ENCODE measurements around the gene JKAMP.
"Not testable (repeated sequence)": the region's sequence is repeated elsewhere in the genome, so short reads cannot be mapped to it uniquely, and the experiment has no call there.

The JKAMP gene

GRCh38 chr14:59483819-59484638 is at the start of gene JKAMP, which contains the start of gene L3HYPDH:
JKAMP (plus strand) TSS chr14:59484517; CDS start chr14:59484590, 73 bp downstream.
L3HYPDH (minus strand) TSS chr14:59484408; CDS start chr14:59484316, 92 bp downstream.
- H3K9me3 Mint-ChIP-seq, result no peaks in the 10 kb centered on the region
- peaks cover 51% of the 10 kb centered on the region for H3K36me3 Mint-ChIP-seq (ENCODE audit: low read depth)
- H3K27me3 Mint-ChIP-seq, result no peaks in the 10 kb centered on the region
- peak within 1 kb of the TSS; percentile 91 for H3K4me3 Mint-ChIP-seq
- peak within 1 kb of the TSS; percentile 92 for H3K27ac Mint-ChIP-seq
- DNase-seq, result peak; percentile 98
- peaks cover 60% of the 10 kb centered on the region for H3K4me1 Mint-ChIP-seq (ENCODE audit: low read depth)

DNA sequence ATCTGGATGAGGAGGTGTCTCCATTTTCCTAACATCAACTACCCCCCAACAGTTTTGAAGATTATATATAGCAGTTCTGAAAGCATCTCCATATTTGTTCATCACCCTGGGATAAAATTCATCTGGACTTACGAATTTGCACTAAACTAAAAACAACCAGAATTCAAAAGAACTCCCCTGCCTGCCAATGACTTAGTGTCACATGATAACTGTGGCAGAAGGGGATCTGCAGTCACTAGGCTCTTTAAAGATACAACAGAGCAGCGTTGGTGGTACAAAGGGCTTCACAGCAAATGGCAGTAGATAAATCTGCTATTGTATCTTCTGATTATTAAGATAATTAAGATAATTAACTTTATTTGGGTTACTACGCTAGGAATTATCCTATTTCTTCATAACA is 49.2 kb upstream of the JKAMP start:
- no peaks in the 10 kb centered on the region for H3K36me3 Mint-ChIP-seq (ENCODE audit: low read depth)
- H3K27me3 Mint-ChIP-seq, result no peaks in the 10 kb centered on the region
- H3K27ac Mint-ChIP-seq, result no peak overlapping the region
- H3K9me3 Mint-ChIP-seq, result no peaks in the 10 kb centered on the region
- DNase-seq, result no peak
- H3K4me3 Mint-ChIP-seq, result no peak overlapping the region
- no peaks in the 10 kb centered on the region for H3K4me1 Mint-ChIP-seq (ENCODE audit: low read depth)

GRCh38 chr14:59435987-59436386 is 48.3 kb upstream of the JKAMP start:
- H3K9me3 Mint-ChIP-seq, result no peaks in the 10 kb centered on the region
- H3K4me1 Mint-ChIP-seq (ENCODE audit: low read depth), result no peaks in the 10 kb centered on the region
- no peak for DNase-seq
- H3K4me3 Mint-ChIP-seq, result no peak overlapping the region
- H3K36me3 Mint-ChIP-seq (ENCODE audit: low read depth), result no peaks in the 10 kb centered on the region
- H3K27me3 Mint-ChIP-seq, result no peaks in the 10 kb centered on the region
- no peak overlapping the region for H3K27ac Mint-ChIP-seq

DNA sequence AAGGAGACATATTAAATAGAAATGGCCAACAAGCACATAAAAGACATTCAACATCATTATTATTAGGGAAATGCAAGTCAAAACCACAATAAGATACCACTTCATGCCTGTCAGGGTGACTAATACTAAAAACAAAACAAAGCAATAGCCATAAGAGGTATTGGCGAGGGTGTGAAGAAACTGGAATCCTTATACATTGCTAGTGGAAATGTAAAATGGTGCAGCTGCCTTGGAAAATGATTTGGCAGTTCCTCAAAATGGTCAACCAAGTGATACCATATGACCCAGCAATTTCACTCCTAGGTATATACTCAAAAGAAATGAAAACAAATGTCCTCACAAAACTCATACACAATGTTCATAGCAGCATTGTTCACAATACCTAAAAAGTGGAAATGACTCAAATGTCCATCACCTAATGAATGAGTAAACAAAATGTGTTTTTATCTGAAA is 46.1 kb upstream of the JKAMP start:
- DNase-seq, result no peak
- H3K4me1 Mint-ChIP-seq (ENCODE audit: low read depth), result no peaks in the 10 kb centered on the region

DNA sequence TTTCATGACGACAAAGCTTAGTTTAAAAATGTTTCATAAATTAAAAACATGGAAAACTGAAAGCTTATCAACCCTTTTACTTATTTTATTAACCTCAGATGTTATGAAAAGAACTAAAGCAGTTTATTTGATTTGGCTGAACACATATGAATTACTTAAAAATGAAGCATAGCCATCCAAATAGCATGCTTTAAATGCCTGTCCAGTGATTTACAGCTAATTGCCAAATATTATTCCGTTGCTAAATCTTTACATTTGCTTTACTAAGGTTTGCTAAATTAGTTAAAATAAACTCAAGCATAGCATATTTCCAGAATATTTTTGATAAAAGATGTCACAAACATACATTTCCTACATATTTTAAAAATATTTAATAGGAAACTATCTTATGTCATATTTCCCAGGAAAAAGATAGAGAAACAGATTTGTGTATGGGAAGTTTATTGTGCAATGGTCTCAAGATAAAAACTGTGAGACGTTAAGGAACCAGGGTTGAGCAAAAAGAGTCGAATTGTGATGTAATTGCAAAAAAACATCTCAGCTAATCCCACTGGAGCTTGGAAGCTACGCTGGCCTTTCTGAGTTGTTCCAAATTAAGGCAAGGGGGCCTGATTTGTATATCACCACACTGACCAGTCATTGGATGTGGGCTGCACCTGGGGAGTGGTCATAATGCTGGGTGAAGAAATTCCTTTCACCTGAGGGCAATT is 44.9 kb upstream of the JKAMP start:
- no peaks in the 10 kb centered on the region for H3K4me1 Mint-ChIP-seq (ENCODE audit: low read depth)
- H3K4me3 Mint-ChIP-seq, result no peak overlapping the region
- H3K27ac Mint-ChIP-seq, result no peak overlapping the region
- H3K27me3 Mint-ChIP-seq, result no peaks in the 10 kb centered on the region
- no peak for DNase-seq
- no peaks in the 10 kb centered on the region for H3K9me3 Mint-ChIP-seq
- H3K36me3 Mint-ChIP-seq (ENCODE audit: low read depth), result no peaks in the 10 kb centered on the region

More for the DNA sequence above, 46.1 kb upstream of the JKAMP start:
- H3K36me3 Mint-ChIP-seq (ENCODE audit: low read depth), result no peaks in the 10 kb centered on the region
- no peak overlapping the region for H3K4me3 Mint-ChIP-seq
- no peaks in the 10 kb centered on the region for H3K27me3 Mint-ChIP-seq
- no peaks in the 10 kb centered on the region for H3K9me3 Mint-ChIP-seq
- H3K27ac Mint-ChIP-seq, result no peak overlapping the region

GRCh38 chr14:59448673-59449072 is 35.6 kb upstream of the JKAMP start:
- H3K4me1 Mint-ChIP-seq (ENCODE audit: low read depth); H3K27me3 Mint-ChIP-seq; H3K27ac Mint-ChIP-seq; H3K4me3 Mint-ChIP-seq; H3K36me3 Mint-ChIP-seq (ENCODE audit: low read depth); DNase-seq; H3K9me3 Mint-ChIP-seq: not testable (repeated sequence)

DNA sequence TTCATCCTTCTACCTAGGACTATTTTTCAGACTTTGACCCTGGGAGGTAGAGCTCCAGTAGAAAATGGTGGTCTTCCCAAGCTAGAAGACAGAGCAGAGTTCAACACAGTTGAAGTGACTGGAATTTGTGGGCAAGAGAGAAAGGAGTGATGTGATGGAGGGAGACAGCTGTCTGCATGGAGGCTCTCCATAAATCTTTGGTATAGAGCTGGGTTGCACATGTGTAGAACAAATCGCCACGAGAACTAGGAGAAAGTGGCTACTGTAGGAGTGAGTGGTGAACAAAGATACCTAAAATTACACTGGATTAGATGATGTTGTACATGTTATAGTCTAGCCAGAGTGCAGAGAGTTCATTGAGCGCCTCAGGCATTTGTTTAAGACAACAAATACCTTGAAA is 33.6 kb upstream of the JKAMP start:
- DNase-seq, result no peak
- H3K4me3 Mint-ChIP-seq, result no peak overlapping the region
- no peak overlapping the region for H3K27ac Mint-ChIP-seq
- H3K36me3 Mint-ChIP-seq (ENCODE audit: low read depth), result peaks cover 7% of the 10 kb centered on the region
- no peaks in the 10 kb centered on the region for H3K9me3 Mint-ChIP-seq
- H3K4me1 Mint-ChIP-seq (ENCODE audit: low read depth), result no peaks in the 10 kb centered on the region
- no peaks in the 10 kb centered on the region for H3K27me3 Mint-ChIP-seq

DNA sequence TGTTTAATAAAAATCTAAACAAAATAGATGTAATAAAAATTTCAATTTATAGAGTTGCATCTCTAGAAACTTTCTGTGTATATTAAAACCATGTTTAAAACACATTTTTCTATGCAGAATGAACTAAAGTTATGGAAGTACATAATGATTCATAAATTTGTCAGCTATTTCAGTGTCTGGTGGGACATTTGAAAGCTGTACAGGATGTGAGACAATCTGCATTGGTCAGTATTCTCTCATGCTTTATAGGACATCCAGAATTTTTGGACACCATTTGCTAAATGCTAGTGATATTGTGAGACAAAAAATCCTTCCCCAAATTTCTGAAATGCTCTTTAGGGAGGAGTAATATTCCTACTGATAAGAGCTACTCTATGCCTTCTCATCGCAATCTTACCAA is 32.5 kb upstream of the JKAMP start:
- H3K4me3 Mint-ChIP-seq, result no peak overlapping the region
- DNase-seq, result no peak
- no peaks in the 10 kb centered on the region for H3K27me3 Mint-ChIP-seq
- no peak overlapping the region for H3K27ac Mint-ChIP-seq
- peaks cover 15% of the 10 kb centered on the region for H3K36me3 Mint-ChIP-seq (ENCODE audit: low read depth)
- H3K9me3 Mint-ChIP-seq, result no peaks in the 10 kb centered on the region
- H3K4me1 Mint-ChIP-seq (ENCODE audit: low read depth), result no peaks in the 10 kb centered on the region

DNA sequence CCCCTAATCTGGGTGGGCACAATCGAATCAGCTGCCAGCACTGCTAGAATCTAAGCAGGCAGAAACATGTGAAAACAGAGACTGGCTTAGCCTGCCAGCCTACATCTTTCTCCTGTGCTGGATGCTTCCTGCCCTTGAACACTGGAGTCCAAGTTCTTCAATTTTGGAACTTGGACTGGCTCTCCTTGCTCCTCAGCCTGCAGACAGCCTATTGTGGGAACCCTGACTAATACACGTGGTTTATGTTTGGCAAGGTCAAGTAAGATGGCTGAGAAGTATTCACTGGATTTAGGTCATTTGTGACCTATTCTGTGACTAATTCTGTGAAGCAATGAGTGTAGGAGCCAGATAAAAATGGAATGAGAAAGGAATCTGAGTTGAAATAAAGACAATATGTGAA is 30.2 kb upstream of the JKAMP start:
- peaks cover 27% of the 10 kb centered on the region for H3K36me3 Mint-ChIP-seq (ENCODE audit: low read depth)
- H3K27me3 Mint-ChIP-seq, result no peaks in the 10 kb centered on the region
- DNase-seq, result no peak
- H3K4me3 Mint-ChIP-seq, result no peak overlapping the region
- H3K27ac Mint-ChIP-seq, result no peak overlapping the region
- H3K9me3 Mint-ChIP-seq, result no peaks in the 10 kb centered on the region
- no peaks in the 10 kb centered on the region for H3K4me1 Mint-ChIP-seq (ENCODE audit: low read depth)

DNA sequence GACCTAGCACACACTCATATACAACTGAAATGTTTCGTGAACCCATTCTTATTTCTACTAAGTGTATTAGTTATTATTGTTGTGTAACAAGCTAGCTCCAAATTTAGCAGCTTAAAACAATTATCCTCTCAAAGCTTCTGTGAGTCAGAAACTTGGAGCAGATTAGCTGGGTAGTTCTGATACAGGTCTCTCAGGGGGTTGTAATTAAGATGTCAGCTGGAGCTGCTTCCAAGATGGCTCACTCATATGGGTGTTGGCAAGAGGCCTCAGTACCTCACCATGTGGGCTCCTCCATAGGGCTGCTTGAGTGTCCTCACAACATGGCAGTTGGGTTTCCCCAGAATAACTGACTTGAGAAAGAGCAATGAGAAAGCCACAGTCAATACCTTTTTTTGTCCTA is 28.9 kb upstream of the JKAMP start:
- H3K9me3 Mint-ChIP-seq, result no peaks in the 10 kb centered on the region
- no peak overlapping the region for H3K4me3 Mint-ChIP-seq
- no peak for DNase-seq
- H3K27me3 Mint-ChIP-seq, result no peaks in the 10 kb centered on the region
- H3K4me1 Mint-ChIP-seq (ENCODE audit: low read depth), result no peaks in the 10 kb centered on the region
- H3K36me3 Mint-ChIP-seq (ENCODE audit: low read depth), result peaks cover 33% of the 10 kb centered on the region
- H3K27ac Mint-ChIP-seq, result no peak overlapping the region

- no peak overlapping the region for H3K4me3 Mint-ChIP-seq
Measured at GRCh38 chr14:59458486-59458885, 25.8 kb upstream of the JKAMP start.

DNA sequence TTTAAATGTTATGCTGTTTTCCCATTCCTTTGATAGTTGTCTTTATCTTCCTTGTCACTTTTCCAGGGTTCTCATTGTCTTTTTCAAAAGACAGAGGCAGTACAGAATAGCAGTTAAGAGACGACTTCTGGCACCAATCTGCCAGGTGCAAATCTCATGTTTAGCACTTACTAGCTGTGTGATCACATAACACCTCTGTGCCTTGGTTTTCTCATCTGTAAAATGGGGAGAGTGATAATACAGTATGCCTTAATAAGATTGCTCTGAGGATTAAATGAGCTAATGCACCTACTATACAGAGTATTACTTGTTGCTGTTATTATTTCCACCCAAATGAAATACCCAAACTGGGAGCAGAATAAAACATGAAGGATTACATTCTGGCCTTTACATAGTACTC is 23.9 kb upstream of the JKAMP start:
- DNase-seq, result no peak
- no peaks in the 10 kb centered on the region for H3K9me3 Mint-ChIP-seq
- no peaks in the 10 kb centered on the region for H3K27me3 Mint-ChIP-seq
- H3K4me3 Mint-ChIP-seq, result no peak overlapping the region
- no peak overlapping the region for H3K27ac Mint-ChIP-seq
- peaks cover 29% of the 10 kb centered on the region for H3K36me3 Mint-ChIP-seq (ENCODE audit: low read depth)
- H3K4me1 Mint-ChIP-seq (ENCODE audit: low read depth), result peaks cover 13% of the 10 kb centered on the region

More at GRCh38 chr14:59458486-59458885, 25.8 kb upstream of the JKAMP start:
- H3K27me3 Mint-ChIP-seq, result no peaks in the 10 kb centered on the region
- DNase-seq, result no peak
- H3K27ac Mint-ChIP-seq, result no peak overlapping the region
- peaks cover 2% of the 10 kb centered on the region for H3K4me1 Mint-ChIP-seq (ENCODE audit: low read depth)
- peaks cover 33% of the 10 kb centered on the region for H3K36me3 Mint-ChIP-seq (ENCODE audit: low read depth)
- H3K9me3 Mint-ChIP-seq, result no peaks in the 10 kb centered on the region

DNA sequence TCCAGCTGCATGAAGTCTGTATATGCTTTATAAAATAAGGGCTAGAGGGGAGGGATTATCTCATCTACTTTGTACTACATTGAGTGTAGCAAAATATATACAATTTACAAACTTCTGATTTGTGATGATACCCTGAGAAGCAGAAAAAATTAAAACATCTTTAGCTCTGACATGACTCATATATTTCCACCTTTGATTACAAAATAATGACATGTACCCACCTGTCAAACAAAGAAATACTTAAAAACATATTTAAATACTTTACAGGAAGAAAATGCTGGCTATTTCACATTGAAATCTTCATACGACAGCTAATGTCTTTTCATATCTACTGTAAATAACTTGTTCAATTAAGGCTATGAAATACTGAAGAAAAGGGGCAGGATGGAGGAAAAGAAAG is 22.4 kb upstream of the JKAMP start:
- peaks cover 18% of the 10 kb centered on the region for H3K4me1 Mint-ChIP-seq (ENCODE audit: low read depth)
- H3K9me3 Mint-ChIP-seq, result no peaks in the 10 kb centered on the region
- H3K27me3 Mint-ChIP-seq, result no peaks in the 10 kb centered on the region
- H3K27ac Mint-ChIP-seq, result no peak overlapping the region
- peaks cover 19% of the 10 kb centered on the region for H3K36me3 Mint-ChIP-seq (ENCODE audit: low read depth)
- no peak overlapping the region for H3K4me3 Mint-ChIP-seq
- no peak for DNase-seq

DNA sequence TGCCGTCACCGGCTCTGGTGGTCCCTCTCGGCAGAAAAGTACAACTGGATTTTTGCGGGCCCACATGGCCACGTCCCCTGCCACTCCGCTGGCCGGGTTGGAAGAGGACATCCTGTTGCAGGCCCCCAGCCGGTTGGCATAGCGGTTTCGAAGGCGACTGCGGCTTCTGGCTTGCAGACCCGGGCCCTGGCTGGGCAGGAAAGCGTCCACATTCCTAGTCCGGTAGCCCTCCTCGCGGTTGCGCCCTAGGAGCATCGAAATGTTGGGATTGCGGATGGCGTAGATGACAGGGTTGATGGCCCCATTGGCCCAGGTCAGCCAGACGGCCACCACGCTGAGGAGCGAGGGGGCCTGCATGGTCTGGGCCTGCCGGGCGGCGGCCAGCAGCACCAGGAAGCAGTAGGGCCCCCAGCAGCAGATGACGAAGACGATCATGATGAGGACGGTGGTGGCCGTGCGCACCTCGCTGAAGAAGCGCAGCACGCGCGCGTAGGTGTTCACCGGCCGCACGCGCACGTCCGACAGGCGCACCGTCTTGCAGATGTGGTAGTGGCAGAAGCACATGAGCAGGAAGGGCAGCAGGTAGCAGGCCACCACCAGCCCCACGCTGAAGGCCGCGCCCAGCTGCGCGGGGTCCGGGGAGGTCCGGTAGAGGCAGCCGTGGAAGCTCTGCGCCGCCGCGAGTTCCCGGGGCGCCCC is 20.4 kb upstream of the JKAMP start:
- peaks cover 8% of the 10 kb centered on the region for H3K36me3 Mint-ChIP-seq (ENCODE audit: low read depth)
- peaks cover 18% of the 10 kb centered on the region for H3K4me1 Mint-ChIP-seq (ENCODE audit: low read depth)
- no peak for DNase-seq
- peak overlapping the region; percentile 84 for H3K27ac Mint-ChIP-seq
- no peaks in the 10 kb centered on the region for H3K27me3 Mint-ChIP-seq
- peak overlapping the region; percentile 80 for H3K4me3 Mint-ChIP-seq
- H3K9me3 Mint-ChIP-seq, result no peaks in the 10 kb centered on the region

Measured in activated T-cell treated with anti-CD3 and anti-CD28 coated beads, Interleukin-2, amount 50 U/mL, for 24 hours (primary cell).